GM18520 (cell line): ENCODE measurements around the gene FA2H.
"Not testable (repeated sequence)": the region's sequence is repeated elsewhere in the genome, so short reads cannot be mapped to it uniquely, and the experiment has no call there.

ENCODE experiments used
- ATAC-seq: cut with Tn5 transposase; IDR thresholded peaks from one replicate; pipeline ENCODE4 v1.9.1; 2021; ENCODE audit not compliant: unreplicated experiment

The FA2H gene

GRCh38 chr16:74770831-74771526 is 3.6 kb downstream of the FA2H start:
- no peak for ATAC-seq

GRCh38 chr16:74769586-74770190 is 4.9 kb downstream of the FA2H start:
- no peak for ATAC-seq

GRCh38 chr16:74768239-74768638 is 6.4 kb downstream of the FA2H start:
- no peak for ATAC-seq

GRCh38 chr16:74767749-74768148 is 6.9 kb downstream of the FA2H start:
- ATAC-seq: no peak

GRCh38 chr16:74766729-74767128 is 7.9 kb downstream of the FA2H start:
- no peak for ATAC-seq

GRCh38 chr16:74764184-74764583 is 10.4 kb downstream of the FA2H start:
- not testable (repeated sequence) for ATAC-seq

- no peak for ATAC-seq
Observed at GRCh38 chr16:74761665-74762064, 13.0 kb downstream of the FA2H start.

- ATAC-seq: no peak
Observed at GRCh38 chr16:74760007-74760767, 14.4 kb downstream of the FA2H start.

- ATAC-seq: no peak
Observed at GRCh38 chr16:74759564-74759963, 15.1 kb downstream of the FA2H start.

- no peak for ATAC-seq
Observed at GRCh38 chr16:74758801-74759200, 15.8 kb downstream of the FA2H start.

- no peak for ATAC-seq
Observed at GRCh38 chr16:74757349-74757748, 17.3 kb downstream of the FA2H start.

GRCh38 chr16:74756203-74756602 is 18.4 kb downstream of the FA2H start:
- no peak for ATAC-seq

- ATAC-seq: no peak
Observed at GRCh38 chr16:74753180-74753579, 21.4 kb downstream of the FA2H start.

GRCh38 chr16:74752756-74753155 is 21.9 kb downstream of the FA2H start:
- no peak for ATAC-seq

- no peak for ATAC-seq
Observed at GRCh38 chr16:74752258-74752657, 22.4 kb downstream of the FA2H start.

GRCh38 chr16:74751658-74752057 is 23.0 kb downstream of the FA2H start:
- ATAC-seq: no peak

- ATAC-seq: no peak
Observed at GRCh38 chr16:74749291-74750055, 25.1 kb downstream of the FA2H start.

GRCh38 chr16:74748616-74749026 is 26.0 kb downstream of the FA2H start:
- ATAC-seq: no peak

GRCh38 chr16:74747716-74748615 is 26.7 kb downstream of the FA2H start:
- ATAC-seq: no peak

GRCh38 chr16:74745926-74746325 is 28.7 kb downstream of the FA2H start:
- no peak for ATAC-seq
